Measurements from ENCODE around the gene PPP6R1. TPM values are rescaled to one million over a fixed set of nuclear protein-coding genes. Genes with fewer than 3 reads are reported as not detected.
A peak's percentile ranks its signal among the peaks of the same experiment; 100 is the strongest.

Gene PPP6R1
- total and polyA plus RNA-seq, 2 donors (not counting 1 experiment from before 2014, with no cell fraction given), result 28.5 to 34.0 TPM

DNA sequence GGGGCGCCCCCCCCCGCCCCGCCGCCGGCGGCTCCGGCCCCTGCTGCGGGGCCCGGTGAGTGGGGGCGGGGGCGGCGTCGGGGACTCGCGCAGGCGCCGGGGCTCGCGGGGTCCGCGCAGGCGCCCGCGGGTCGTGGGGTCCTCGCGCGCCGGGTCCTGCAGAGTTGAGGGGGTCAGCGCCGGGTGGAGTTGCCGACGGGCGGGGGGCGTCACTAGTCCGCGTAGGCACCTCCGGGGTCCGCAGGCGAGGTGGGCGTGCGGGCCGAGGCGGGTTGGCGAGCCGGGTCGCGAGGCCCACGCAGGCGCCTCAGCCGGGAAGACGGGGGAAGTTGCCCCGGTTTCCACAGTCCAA is 365 bp downstream of the PPP6R1 start:
- no peaks in the 10 kb centered on the region for H3K36me3 ChIP-seq (ENCODE audit: control insufficient read depth, insufficient read depth, low read length)
- TF ChIP-seq, protein P1, sequence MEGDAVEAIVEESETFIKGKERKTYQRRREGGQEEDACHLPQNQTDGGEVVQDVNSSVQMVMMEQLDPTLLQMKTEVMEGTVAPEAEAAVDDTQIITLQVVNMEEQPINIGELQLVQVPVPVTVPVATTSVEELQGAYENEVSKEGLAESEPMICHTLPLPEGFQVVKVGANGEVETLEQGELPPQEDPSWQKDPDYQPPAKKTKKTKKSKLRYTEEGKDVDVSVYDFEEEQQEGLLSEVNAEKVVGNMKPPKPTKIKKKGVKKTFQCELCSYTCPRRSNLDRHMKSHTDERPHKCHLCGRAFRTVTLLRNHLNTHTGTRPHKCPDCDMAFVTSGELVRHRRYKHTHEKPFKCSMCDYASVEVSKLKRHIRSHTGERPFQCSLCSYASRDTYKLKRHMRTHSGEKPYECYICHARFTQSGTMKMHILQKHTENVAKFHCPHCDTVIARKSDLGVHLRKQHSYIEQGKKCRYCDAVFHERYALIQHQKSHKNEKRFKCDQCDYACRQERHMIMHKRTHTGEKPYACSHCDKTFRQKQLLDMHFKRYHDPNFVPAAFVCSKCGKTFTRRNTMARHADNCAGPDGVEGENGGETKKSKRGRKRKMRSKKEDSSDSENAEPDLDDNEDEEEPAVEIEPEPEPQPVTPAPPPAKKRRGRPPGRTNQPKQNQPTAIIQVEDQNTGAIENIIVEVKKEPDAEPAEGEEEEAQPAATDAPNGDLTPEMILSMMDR (conservative IDR thresholded peaks at IDR 0.05 in 1 of 2, IDR thresholded peaks at IDR 0.05 in 1 of 2; ENCODE audit: low read depth in 1 of 2, low read length in 2 of 2), result no peak
- no peak for TF ChIP-seq EZH2 (IDR thresholded peaks at IDR 0.05; ENCODE audit: low read length, missing control alignments)
- peak overlapping the region; percentile 67 to 88 (median 80) for H3K4me3 ChIP-seq (replicated peaks in 1 of 4; ENCODE audit: control extremely low read depth in 1 of 4, insufficient read depth in 1 of 4, low read depth in 3 of 4, low read length in 4 of 4)
- H3K27me3 ChIP-seq (ENCODE audit: control insufficient read depth, insufficient read depth, low read length), result no peaks in the 10 kb centered on the region
- H3K4me2 ChIP-seq (ENCODE audit: extremely low read depth, insufficient read depth, low read length), result no peak overlapping the region
- H3K79me2 ChIP-seq (ENCODE audit: control insufficient read depth, insufficient read depth, low read length), result peaks cover 51% of the 10 kb centered on the region
- peak overlapping the region; percentile 86 for H3K9ac ChIP-seq (ENCODE audit: insufficient read depth, low read length)
- H4K20me1 ChIP-seq (ENCODE audit: control insufficient read depth, extremely low read depth, insufficient read depth, low read length), result no peaks in the 10 kb centered on the region
- no peak for DNase-seq (ENCODE audit: low read depth in 2 of 2)
- peak overlapping the region; percentile 62 for H2AFZ ChIP-seq (ENCODE audit: low read length)
- H3K9me3 ChIP-seq (ENCODE audit: control insufficient read depth, insufficient read depth, low read depth, low read length), result no peaks in the 10 kb centered on the region
- peaks cover 3% of the 10 kb centered on the region for H3K4me1 ChIP-seq (ENCODE audit: control insufficient read depth, extremely low read depth, insufficient read depth, low read length)
- H3K27ac ChIP-seq (ENCODE audit: insufficient read depth, low read length), result peak overlapping the region; percentile 87

DNA sequence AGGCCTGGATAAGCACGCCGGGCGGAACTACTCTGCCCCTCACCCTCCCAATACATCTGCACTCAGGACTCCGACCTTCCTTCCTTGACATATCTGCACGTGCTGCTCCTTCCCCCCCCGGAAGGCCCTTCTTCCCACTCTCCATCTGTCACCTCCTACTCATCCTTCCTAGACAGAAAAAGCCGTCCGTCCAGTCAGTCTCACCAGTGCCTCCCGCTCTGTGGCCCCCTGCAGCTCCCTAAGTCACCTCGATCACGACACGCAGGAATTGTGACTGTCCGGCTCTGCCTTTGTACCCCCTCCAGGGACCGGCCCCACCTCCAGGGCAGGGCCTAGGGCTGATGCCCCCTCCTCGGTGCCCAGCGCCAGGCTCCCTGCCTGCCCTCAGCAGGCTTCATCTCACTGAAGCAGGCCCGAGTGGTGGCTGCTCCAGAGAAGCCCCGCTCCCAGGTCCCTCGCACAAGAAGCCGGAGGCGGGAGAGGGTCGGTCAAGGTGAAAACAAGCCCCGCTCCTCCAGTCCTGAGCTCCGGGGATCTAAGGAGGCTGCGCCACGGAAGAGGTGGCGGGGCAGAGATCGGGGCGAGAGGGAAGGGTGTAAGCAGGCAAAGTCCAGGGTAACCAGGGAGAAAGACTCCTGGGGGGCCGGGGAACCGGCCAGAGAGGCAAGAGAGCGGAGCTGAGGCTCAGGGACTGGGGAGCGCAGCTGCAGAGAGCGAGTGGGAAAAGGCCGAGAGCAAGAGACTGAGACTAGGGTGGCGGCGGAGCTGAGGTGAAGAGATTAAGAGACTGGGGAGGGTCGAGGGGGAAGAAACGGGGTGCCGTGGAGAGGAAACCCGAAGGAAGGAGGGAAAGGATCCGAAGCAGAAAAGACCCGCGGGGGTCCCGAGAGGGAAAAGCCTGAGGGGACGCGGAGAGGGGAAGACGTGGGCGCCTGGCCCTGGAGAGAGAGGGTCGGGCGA is 1.1 kb downstream of the PPP6R1 start:
- Histone ChIP-seq H3K9ac (ENCODE audit: insufficient read depth, low read length) (peak overlapping the region; percentile 48), H3K27ac (ENCODE audit: insufficient read depth, low read length) (peak overlapping the region; percentile 65), H2AFZ (ENCODE audit: low read length) (no peak overlapping the region), H3K4me2 (ENCODE audit: extremely low read depth, insufficient read depth, low read length) (peak overlapping the region; percentile 85), H3K4me1 (ENCODE audit: control insufficient read depth, extremely low read depth, insufficient read depth, low read length) (peaks cover 3% of the 10 kb centered on the region), H3K79me2 (ENCODE audit: control insufficient read depth, insufficient read depth, low read length) (peaks cover 58% of the 10 kb centered on the region), H3K4me3 (replicated peaks in 1 of 4; ENCODE audit: control extremely low read depth in 1 of 4, insufficient read depth in 1 of 4, low read depth in 3 of 4, low read length in 4 of 4) (peak overlapping the region; percentile 76 to 88 (median 84)), H3K9me3 (ENCODE audit: control insufficient read depth, insufficient read depth, low read depth, low read length) (no peaks in the 10 kb centered on the region), H3K36me3 (ENCODE audit: control insufficient read depth, insufficient read depth, low read length) (no peaks in the 10 kb centered on the region), H4K20me1 (ENCODE audit: control insufficient read depth, extremely low read depth, insufficient read depth, low read length) (no peaks in the 10 kb centered on the region), H3K27me3 (ENCODE audit: control insufficient read depth, insufficient read depth, low read length) (no peaks in the 10 kb centered on the region)
- DNase-seq (ENCODE audit: low read depth in 2 of 2), result no peak
- no peak for TF ChIP-seq EZH2 (IDR thresholded peaks at IDR 0.05; ENCODE audit: low read length, missing control alignments)
- TF ChIP-seq, protein P1 (conservative IDR thresholded peaks at IDR 0.05 in 1 of 2, IDR thresholded peaks at IDR 0.05 in 1 of 2; ENCODE audit: low read depth in 1 of 2, low read length in 2 of 2), result no peak

DNA sequence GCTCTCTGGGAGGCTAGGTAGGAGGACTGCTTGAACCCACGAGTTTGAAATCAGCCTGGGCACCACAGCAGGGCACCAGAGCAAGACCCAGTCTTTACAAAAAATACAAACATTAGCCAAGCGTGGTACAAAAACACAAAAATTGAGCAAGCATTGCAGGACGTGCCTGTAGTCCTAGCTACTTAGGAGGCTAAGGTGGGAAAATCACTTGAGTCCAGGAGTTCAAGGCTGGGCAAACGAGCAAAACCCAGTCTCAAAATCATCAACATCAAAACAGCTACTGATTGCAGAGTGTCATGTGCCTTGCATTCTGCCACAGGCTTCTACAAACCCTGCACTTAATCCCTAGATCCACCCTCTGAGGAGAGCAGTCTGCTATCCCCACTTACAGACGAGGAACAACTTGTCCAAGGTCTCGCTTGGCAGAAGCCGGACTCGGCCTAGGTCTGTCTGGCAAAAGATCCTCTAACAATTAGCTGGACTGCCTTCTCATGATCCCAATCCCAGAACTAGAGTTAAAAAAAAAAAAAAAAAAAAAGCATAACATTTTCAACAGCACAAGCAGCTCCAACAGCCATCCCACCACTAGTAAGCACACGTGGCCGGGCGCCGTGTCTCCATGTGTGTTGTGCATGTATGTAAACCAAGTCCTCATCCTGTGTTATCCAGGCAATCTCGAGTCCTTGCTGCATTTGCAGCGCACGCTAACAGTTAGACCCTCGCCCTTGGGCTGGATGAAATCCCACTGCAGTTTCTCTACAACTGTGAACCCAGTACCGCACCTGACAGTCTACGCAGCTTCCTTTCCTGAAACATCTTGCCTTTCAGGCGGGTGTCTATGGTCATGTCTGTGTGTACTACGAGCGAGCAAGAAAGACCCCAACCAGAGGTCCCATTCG is 2.0 kb downstream of the PPP6R1 start:
- H3K4me1 ChIP-seq (ENCODE audit: control insufficient read depth, extremely low read depth, insufficient read depth, low read length), result peaks cover 3% of the 10 kb centered on the region

More for the DNA sequence above, 2.0 kb downstream of the PPP6R1 start:
- peaks cover 67% of the 10 kb centered on the region for H3K79me2 ChIP-seq (ENCODE audit: control insufficient read depth, insufficient read depth, low read length)
- H3K4me3 ChIP-seq (replicated peaks in 1 of 4; ENCODE audit: control extremely low read depth in 1 of 4, insufficient read depth in 1 of 4, low read depth in 3 of 4, low read length in 4 of 4), result peak overlapping the region; percentile 76 to 88 (median 84)
- peak overlapping the region; percentile 1 for H3K27ac ChIP-seq (ENCODE audit: insufficient read depth, low read length)
- DNase-seq (ENCODE audit: low read depth in 2 of 2), result no peak
- H4K20me1 ChIP-seq (ENCODE audit: control insufficient read depth, extremely low read depth, insufficient read depth, low read length), result no peaks in the 10 kb centered on the region
- peak overlapping the region; percentile 85 for H3K4me2 ChIP-seq (ENCODE audit: extremely low read depth, insufficient read depth, low read length)
- H3K36me3 ChIP-seq (ENCODE audit: control insufficient read depth, insufficient read depth, low read length), result no peaks in the 10 kb centered on the region
- H3K27me3 ChIP-seq (ENCODE audit: control insufficient read depth, insufficient read depth, low read length), result no peaks in the 10 kb centered on the region
- H3K9me3 ChIP-seq (ENCODE audit: control insufficient read depth, insufficient read depth, low read depth, low read length), result no peaks in the 10 kb centered on the region
- peak overlapping the region; percentile 48 for H3K9ac ChIP-seq (ENCODE audit: insufficient read depth, low read length)
- H2AFZ ChIP-seq (ENCODE audit: low read length), result no peak overlapping the region
- TF ChIP-seq EZH2 (IDR thresholded peaks at IDR 0.05; ENCODE audit: low read length, missing control alignments), result no peak
- TF ChIP-seq, protein P1 (conservative IDR thresholded peaks at IDR 0.05 in 1 of 2, IDR thresholded peaks at IDR 0.05 in 1 of 2; ENCODE audit: low read depth in 1 of 2, low read length in 2 of 2), result no peak

Data from fibroblast of lung (primary cell).